OCI-LY1 (cell line): ENCODE data around the gene PMM1.

Source experiments
- H2AFZ ChIP-seq: fragments of 200-600 bp; sonication (generic), shearing (Covaris generic); 2 replicates; pipeline ENCODE4 v1.6.0; 2014; ENCODE audit warnings: antibody characterized with exemption, mild to moderate bottlenecking, low read length
- H3F3A ChIP-seq: fragments of 200-600 bp; sonication (generic), shearing (Covaris generic); 2 replicates; pipeline ENCODE4 v1.6.0; 2014; ENCODE audit warnings: mild to moderate bottlenecking, antibody characterized with exemption, low read length, moderate library complexity; ENCODE audit not compliant: insufficient read depth
- H3K27ac ChIP-seq: fragments of 200-600 bp; sonication (generic); 2 replicates; pipeline ENCODE4 v1.5.1; 2014; ENCODE audit warnings: low read length, mixed run types, mild to moderate bottlenecking, low read depth; ENCODE audit not compliant: poor library complexity, severe bottlenecking
- H3K27me3 ChIP-seq: fragments of 200-600 bp; sonication (generic); 2 replicates; pipeline ENCODE4 v1.6.0; 2014; ENCODE audit warnings: antibody characterized with exemption, mild to moderate bottlenecking, low read length, moderate library complexity; ENCODE audit not compliant: insufficient read depth
- H3K36me3 ChIP-seq: fragments of 200-600 bp; sonication (generic); 2 replicates; pipeline ENCODE4 v1.6.1; 2014; ENCODE audit warnings: mild to moderate bottlenecking, antibody characterized with exemption, low read length, moderate library complexity, mixed read lengths; ENCODE audit not compliant: insufficient read depth
- H3K4me1 ChIP-seq: fragments of 200-600 bp; sonication (generic); 2 replicates; pipeline ENCODE4 v1.5.1; 2014; ENCODE audit warnings: mild to moderate bottlenecking, low read length, moderate library complexity; ENCODE audit not compliant: insufficient read depth, severe bottlenecking
- H3K4me2 ChIP-seq: fragments of 200-600 bp; sonication (generic), shearing (Covaris generic); 2 replicates; pipeline ENCODE4 v1.6.1; 2014; ENCODE audit warnings: low read length
- H3K4me3 ChIP-seq: fragments of 200-600 bp; sonication (generic); 2 replicates; pipeline ENCODE4 v1.5.1; 2014; ENCODE audit warnings: low read length, low read depth, mild to moderate bottlenecking, mixed read lengths; ENCODE audit not compliant: poor library complexity, severe bottlenecking
- H3K79me2 ChIP-seq: fragments of 200-600 bp; shearing (Covaris generic); 2 replicates; pipeline ENCODE4 v1.6.1; 2016; ENCODE audit warnings: mixed run types, low read length, mixed read lengths; ENCODE audit not compliant: insufficient read depth
- H3K9ac ChIP-seq: fragments of 200-600 bp; sonication (generic), shearing (Covaris generic); 2 replicates; pipeline ENCODE4 v1.6.1; 2014; ENCODE audit warnings: mild to moderate bottlenecking, low read length, mixed read lengths
- H3K9me2 ChIP-seq: fragments of 200-600 bp; sonication (generic), shearing (Covaris generic); 2 replicates; pipeline ENCODE4 v1.6.1; 2014; ENCODE audit warnings: low read depth, mild to moderate bottlenecking, low read length, mixed read lengths
- H3K9me3 ChIP-seq: fragments of 200-600 bp; shearing (Covaris generic); 2 replicates; pipeline ENCODE4 v1.6.1; 2014; ENCODE audit warnings: low read length, mixed read lengths
- H4K20me1 ChIP-seq: fragments of 200-600 bp; sonication (generic), shearing (Covaris generic); 2 replicates; pipeline ENCODE4 v1.6.0; 2016; ENCODE audit warnings: mild to moderate bottlenecking, low read length; ENCODE audit not compliant: insufficient read depth
- CTCF ChIP-seq: fragments of 200-600 bp; sonication (generic), shearing (Covaris generic); IDR thresholded peaks from 2 replicates; pipeline ENCODE4 v1.5.1; 2017; ENCODE audit warnings: mild to moderate bottlenecking, antibody characterized with exemption, low read length, moderate library complexity, mixed read lengths
- EZH2 ChIP-seq: fragments of 200-600 bp; sonication (generic), shearing (Covaris generic); IDR thresholded peaks from 2 replicates; pipeline ENCODE4 v1.8.0; 2017; ENCODE audit warnings: borderline replicate concordance, mixed run types, mild to moderate bottlenecking, antibody characterized with exemption, low read length, moderate library complexity, mixed read lengths

PMM1 gene

GRCh38 chr22:41563051-41563711 is 26.5 kb downstream of the PMM1 start:
- no peaks in the 10 kb centered on the region; the same call in 1 of the 2 replicates for H3K27me3 ChIP-seq
- H3K4me3 ChIP-seq, result no peak overlapping the region
- H3K9ac ChIP-seq, result no peak overlapping the region
- H2AFZ ChIP-seq, result no peak overlapping the region
- no peak for TF ChIP-seq EZH2
- TF ChIP-seq CTCF, result no peak
- no peaks in the 10 kb centered on the region for H3K36me3 ChIP-seq
- no peaks in the 10 kb centered on the region for H3F3A ChIP-seq
- H4K20me1 ChIP-seq, result no peaks in the 10 kb centered on the region
- H3K27ac ChIP-seq, result no peak overlapping the region
- H3K4me1 ChIP-seq, result no peaks in the 10 kb centered on the region
- no peak overlapping the region for H3K4me2 ChIP-seq
- H3K9me2 ChIP-seq, result no peaks in the 10 kb centered on the region
- no peaks in the 10 kb centered on the region for H3K79me2 ChIP-seq
- H3K9me3 ChIP-seq, result no peaks in the 10 kb centered on the region

- Histone ChIP-seq H3K9me2 (no peaks in the 10 kb centered on the region), H3K4me1 (no peaks in the 10 kb centered on the region), H4K20me1 (no peaks in the 10 kb centered on the region), H3K27ac (no peak overlapping the region), H3K9me3 (no peaks in the 10 kb centered on the region), H3K4me3 (no peak overlapping the region), H2AFZ (no peak overlapping the region), H3K27me3 (no peaks in the 10 kb centered on the region; the same call in 1 of the 2 replicates), H3K9ac (no peak overlapping the region), H3K79me2 (no peaks in the 10 kb centered on the region), H3K36me3 (no peaks in the 10 kb centered on the region), H3F3A (no peaks in the 10 kb centered on the region), H3K4me2 (no peak overlapping the region)
- no peak for TF ChIP-seq CTCF
- no peak for TF ChIP-seq EZH2
Measured at GRCh38 chr22:41562461-41562860, 27.2 kb downstream of the PMM1 start.

GRCh38 chr22:41561788-41562187 is 27.9 kb downstream of the PMM1 start:
- no peak overlapping the region for H3K9ac ChIP-seq
- H3K4me1 ChIP-seq, result no peaks in the 10 kb centered on the region

More at GRCh38 chr22:41561788-41562187, 27.9 kb downstream of the PMM1 start:
- H3F3A ChIP-seq, result no peaks in the 10 kb centered on the region
- H3K27ac ChIP-seq, result no peak overlapping the region
- no peaks in the 10 kb centered on the region for H3K9me2 ChIP-seq
- H3K4me3 ChIP-seq, result no peak overlapping the region
- no peak overlapping the region for H3K4me2 ChIP-seq
- H3K79me2 ChIP-seq, result no peaks in the 10 kb centered on the region
- TF ChIP-seq EZH2, result no peak
- no peak for TF ChIP-seq CTCF
- H3K36me3 ChIP-seq, result no peaks in the 10 kb centered on the region
- H3K9me3 ChIP-seq, result no peaks in the 10 kb centered on the region
- no peak overlapping the region for H2AFZ ChIP-seq
- no peaks in the 10 kb centered on the region; the same call in 1 of the 2 replicates for H3K27me3 ChIP-seq
- H4K20me1 ChIP-seq, result no peaks in the 10 kb centered on the region
